ENCODE data around the gene MAGI1.

The MAGI1 gene

GRCh38 chr3:65687741-65688140 lies 351.0 kb downstream of the MAGI1 start:
- DNase-seq = no peak

DNA sequence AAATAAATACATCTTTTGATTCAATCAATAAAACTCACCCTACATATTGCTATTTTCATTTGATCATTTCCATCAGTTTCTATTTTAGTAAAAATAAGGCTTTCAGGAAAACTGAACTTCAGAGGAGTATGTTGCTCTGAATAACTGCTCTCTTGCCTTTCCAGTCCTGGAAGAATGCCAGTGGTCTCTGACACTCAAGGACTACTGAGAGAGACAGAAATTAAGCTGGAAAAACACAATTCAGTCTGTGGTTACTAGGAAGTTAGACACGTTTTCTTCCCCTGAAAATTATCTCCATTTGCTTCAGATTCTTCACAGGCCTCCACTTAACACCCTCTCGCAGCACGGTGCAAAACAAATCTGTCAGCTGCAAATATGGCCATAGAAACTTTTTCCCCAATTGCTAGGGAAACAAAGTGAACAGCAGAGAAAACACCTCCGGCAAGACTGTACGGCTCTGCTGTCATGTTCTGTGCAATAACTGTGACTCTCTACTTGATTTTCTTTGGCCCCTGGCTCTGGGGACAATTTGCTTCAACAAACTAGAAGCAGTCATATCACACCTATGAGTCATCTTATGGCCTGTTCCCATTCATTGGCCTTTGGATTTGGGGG lies 353.0 kb downstream of the MAGI1 start:
- DNase-seq = no peak

- DNase-seq = no peak
These were observed 360.2 kb downstream of the MAGI1 start for GRCh38 chr3:65678516-65678915.

DNA sequence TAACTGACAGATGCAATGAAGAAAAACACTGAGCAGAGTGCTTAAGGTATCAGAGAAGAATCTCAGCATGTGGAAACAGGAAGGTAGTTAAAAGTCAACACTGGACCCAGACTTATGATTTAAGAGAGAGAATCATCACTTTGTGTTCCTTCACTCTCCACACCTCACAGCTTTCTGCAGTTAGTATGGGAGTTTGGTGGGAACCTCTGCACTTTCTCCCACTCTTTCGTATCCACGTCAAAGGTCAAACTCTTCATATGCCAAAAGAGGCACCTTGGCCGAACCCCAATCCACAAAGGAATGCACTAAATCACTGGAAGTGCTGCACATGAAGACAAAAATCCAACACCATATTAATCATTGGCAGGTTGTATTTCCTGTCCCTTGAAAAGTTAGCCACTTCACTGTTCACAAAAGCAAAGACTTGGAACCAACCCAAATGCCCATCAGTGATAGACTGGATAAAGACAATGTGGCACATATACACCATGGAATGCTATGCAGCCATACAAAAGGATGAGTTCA lies 361.2 kb downstream of the MAGI1 start:
- DNase-seq = no peak

DNA sequence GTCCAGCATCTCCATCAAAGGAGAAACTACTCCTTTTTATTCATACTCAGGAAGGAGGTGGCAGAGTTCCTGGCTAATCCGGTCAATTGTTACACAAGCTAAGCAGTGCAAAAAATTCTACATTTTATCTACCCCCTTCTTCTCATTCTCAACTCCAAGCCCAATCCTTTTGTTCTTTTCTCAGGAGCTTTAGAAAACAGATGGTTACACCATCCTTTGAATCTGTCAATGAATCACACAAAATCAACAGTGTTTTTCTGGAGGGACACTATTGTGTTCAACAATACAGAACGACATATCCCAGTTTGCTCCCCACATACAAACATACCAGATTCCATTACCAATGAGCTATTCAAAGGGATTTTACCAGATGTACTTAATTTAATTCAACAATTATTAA lies 362.1 kb downstream of the MAGI1 start:
- no peak for DNase-seq

DNA sequence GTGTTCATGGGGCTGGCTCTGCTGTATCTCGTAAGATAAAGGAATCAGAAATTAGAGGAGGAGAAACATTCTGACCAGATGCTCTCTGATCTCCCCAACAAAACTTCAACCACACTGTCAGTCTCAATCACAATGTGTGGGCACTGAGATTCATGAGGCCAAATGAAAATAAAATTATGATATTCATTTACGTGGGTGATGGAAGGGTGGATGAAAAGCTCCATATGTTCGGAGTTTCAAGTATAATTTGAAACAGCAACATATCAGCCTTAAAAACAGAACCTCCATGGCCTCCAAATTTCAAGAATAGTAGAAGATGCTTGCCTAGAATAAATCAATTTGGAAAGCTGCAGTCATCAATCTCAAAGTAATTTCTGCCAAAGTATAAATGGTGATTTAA lies 363.7 kb downstream of the MAGI1 start:
- DNase-seq = no peak

DNA sequence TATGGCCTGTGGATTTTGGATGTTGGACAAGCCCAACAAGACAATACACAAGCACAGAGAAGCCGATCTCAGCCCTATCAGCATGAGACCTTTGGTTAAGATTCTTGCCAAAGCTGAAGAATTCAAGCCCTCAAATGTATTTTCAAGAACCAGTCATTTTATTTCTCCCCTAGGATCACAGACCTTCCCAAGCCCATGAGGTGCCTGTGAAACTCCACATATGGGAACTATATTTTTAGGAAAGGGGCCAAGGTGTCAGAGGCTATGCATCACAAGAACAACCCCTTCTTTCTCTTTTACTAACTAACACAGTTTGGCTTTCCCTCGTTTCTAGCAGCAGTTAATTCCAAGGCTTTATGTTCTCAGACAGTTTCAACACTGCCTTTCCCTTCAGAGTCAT lies 364.5 kb downstream of the MAGI1 start:
- DNase-seq = no peak

- no peak for DNase-seq
These were observed 365.6 kb downstream of the MAGI1 start for GRCh38 chr3:65672871-65673815.

DNA sequence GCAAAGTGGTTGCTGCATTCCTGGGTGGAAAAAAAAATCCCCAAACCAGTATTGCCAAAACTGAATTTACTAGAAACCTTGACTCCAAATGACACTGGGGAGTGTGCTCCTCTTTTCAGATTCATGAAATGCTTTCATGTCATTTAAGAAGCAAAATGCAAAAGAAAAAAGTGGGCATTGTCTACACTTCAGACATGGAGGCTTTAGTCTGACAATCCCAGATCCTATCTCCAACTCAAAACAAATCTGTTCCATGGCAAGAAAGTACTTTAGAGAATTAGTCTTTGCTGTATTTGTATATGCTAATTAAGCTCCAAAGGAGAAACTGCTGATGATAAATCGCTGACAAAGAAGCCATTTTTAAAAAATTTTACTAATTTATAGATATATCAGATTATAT lies 366.7 kb downstream of the MAGI1 start:
- no peak for DNase-seq

- no peak for DNase-seq
These were observed 367.7 kb downstream of the MAGI1 start for GRCh38 chr3:65671004-65671403.

GRCh38 chr3:65669163-65669875 lies 369.4 kb downstream of the MAGI1 start:
- no peak for DNase-seq

GRCh38 chr3:65667963-65668362 lies 370.8 kb downstream of the MAGI1 start:
- DNase-seq = no peak

GRCh38 chr3:65666448-65667091 lies 372.1 kb downstream of the MAGI1 start:
- no peak for DNase-seq

GRCh38 chr3:65665915-65666314 lies 372.8 kb downstream of the MAGI1 start:
- no peak for DNase-seq

DNA sequence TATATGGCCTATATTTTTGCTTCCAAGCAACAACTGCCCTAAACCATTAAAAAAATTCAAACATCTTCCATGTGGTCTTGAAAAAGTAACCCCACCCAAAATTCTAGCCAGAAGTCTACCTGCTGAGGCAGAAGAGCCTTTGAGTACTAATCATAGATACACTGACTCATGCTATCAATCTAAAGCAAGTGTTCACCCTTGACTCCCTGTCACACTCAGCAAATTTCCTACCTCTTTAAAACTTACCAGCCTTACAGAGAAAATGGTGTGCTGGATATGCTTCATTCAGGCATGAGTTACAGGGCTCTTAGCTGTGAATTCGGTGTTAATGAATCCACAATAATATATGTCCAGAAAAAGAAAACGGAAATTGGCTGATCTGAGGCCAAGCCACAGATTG lies 373.8 kb downstream of the MAGI1 start:
- DNase-seq = no peak

DNA sequence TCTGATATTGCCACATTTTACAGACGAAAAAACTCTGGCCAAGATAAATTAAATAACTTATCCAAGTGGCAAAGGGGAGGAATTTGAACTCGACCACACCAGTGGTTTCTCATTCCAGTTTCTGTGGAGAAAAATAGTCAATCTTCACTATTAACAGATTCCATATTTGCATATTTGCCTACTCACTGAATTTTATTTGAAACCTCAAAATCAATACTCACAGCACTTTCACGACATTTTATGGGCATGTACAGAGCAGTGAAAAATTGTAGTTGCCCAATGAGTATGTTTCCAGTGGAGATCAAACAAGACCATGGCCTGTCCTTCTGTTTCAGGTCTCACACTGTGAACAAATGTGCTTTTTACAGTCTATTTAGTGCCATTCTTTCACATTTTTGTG lies 374.3 kb downstream of the MAGI1 start:
- DNase-seq = no peak

GRCh38 chr3:65662095-65662494 lies 376.6 kb downstream of the MAGI1 start:
- no peak for DNase-seq

- no peak for DNase-seq
These were observed 378.6 kb downstream of the MAGI1 start for GRCh38 chr3:65660000-65660598.

DNA sequence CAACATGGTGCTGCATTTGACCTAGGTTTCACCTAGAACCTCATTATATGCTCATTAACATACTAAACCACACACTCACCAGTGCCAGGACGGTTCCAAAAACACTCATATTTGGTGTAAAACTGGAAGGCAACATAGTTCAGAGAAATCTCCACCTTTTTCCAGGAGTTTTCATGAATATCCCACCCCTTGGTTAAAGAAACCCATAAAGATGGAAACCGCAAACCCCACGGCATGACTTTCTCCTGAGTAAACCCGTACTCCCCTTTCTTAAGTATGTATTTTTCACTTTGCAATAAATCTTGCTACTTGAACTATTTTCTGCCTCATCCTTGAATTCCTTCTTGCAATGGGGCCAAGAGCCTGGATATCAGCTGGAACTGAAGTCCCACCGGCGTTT lies 379.3 kb downstream of the MAGI1 start:
- no peak for DNase-seq

- no peak for DNase-seq
These were observed 380.3 kb downstream of the MAGI1 start for GRCh38 chr3:65658401-65658800.

DNA sequence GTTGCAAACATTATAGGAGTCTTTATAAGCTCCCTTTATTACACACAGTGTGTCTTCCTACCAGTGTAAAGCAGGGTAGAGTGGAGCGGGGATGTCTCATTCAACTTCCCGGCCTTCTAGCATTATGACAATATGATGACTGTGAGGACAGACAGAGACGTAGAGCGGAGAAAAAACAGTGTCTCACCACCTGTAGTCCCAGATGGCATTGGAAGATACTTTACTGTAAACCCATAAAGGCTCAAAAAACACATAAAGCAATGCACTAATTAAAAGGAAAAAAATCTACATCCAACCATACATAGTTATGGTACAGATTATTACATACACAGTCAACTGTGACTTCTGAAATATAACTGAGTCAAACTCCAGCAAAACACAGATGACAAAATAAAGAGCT lies 383.7 kb downstream of the MAGI1 start:
- no peak for DNase-seq

DNA sequence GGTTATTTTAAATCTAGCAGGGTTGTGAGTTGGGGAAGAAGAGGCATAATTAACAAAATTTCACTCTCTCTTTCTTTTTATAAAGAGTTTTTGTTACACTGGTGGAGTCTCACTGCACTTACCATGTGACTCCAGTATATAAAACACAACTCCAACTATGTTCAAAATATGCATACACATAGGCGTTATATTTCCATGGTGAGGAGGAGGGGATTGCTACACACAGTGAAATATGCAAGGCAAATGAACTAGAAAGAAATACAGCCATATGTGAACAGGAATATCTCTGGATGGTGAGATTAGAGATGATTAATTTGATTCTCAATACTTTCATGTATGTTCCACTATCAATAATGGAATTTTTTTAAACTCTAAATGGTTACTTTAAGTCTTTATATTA lies 385.0 kb downstream of the MAGI1 start:
- DNase-seq = no peak

- no peak for DNase-seq
These were observed 388.5 kb downstream of the MAGI1 start for GRCh38 chr3:65650247-65650646.

Measured in NCI-H2029 treated with DMSO at 0.1 percent for 48 hours (cell line).